Neural cell (in vitro differentiated cells): ENCODE results near the gene TNPO2. TPM values are rescaled to one million over a fixed set of nuclear protein-coding genes. Genes with fewer than 3 reads are reported as not detected.

Experiments
- H2AFZ ChIP-seq: fragments of 200-600, 300-800 bp; sonication (generic), shearing (Covaris generic); 2 replicates; pipeline ENCODE4 v1.6.0; 2014; ENCODE audit warnings: low read depth, mild to moderate bottlenecking, antibody characterized with exemption, low read length, moderate library complexity
- H3F3A ChIP-seq: fragments of 200-600 bp; shearing (Covaris generic); 2 replicates; pipeline ENCODE4 v1.6.1; 2016; ENCODE audit warnings: mild to moderate bottlenecking, moderate library complexity, mixed read lengths, antibody characterized with exemption, low read length; ENCODE audit not compliant: insufficient read depth, poor library complexity, severe bottlenecking
- H3K27ac ChIP-seq: fragments of 200-600, 300-800 bp; sonication (generic), shearing (Covaris generic); 2 replicates; pipeline ENCODE4 v1.5.1; 2014; ENCODE audit warnings: mild to moderate bottlenecking, low read length, moderate library complexity
- H3K27me3 ChIP-seq: fragments of 300-800, 200-600 bp; sonication (generic), shearing (Covaris generic); 2 replicates; pipeline ENCODE4 v1.6.0; 2014; ENCODE audit warnings: mild to moderate bottlenecking, low read depth, low read length, moderate library complexity; ENCODE audit not compliant: insufficient read depth
- H3K36me3 ChIP-seq: fragments of 300-800, 200-600 bp; sonication (generic), shearing (Covaris generic); 2 replicates; pipeline ENCODE4 v1.5.1; 2014; ENCODE audit warnings: mild to moderate bottlenecking, antibody characterized with exemption, low read length, moderate library complexity; ENCODE audit not compliant: insufficient read depth
- H3K4me2 ChIP-seq: fragments of 300-800, 200-600 bp; sonication (generic), shearing (Covaris generic); 2 replicates; pipeline ENCODE4 v1.6.0; 2014; ENCODE audit warnings: mild to moderate bottlenecking, low read length
- H3K4me3 ChIP-seq: fragments of 300-800, 200-600 bp; sonication (generic), shearing (Covaris generic); 2 replicates; pipeline ENCODE4 v1.5.1; 2014; ENCODE audit warnings: mild to moderate bottlenecking, low read length, moderate library complexity
- H3K79me2 ChIP-seq: fragments of 200-600 bp; shearing (Covaris generic); replicated peaks from 2 replicates; pipeline ENCODE4 v1.6.0; 2014; ENCODE audit warnings: mild to moderate bottlenecking, low read length, moderate library complexity; ENCODE audit not compliant: insufficient read depth
- H3K9ac ChIP-seq: fragments of 300-800, 200-600 bp; sonication (generic), shearing (Covaris generic); 2 replicates; pipeline ENCODE4 v1.6.1; 2016; ENCODE audit warnings: mild to moderate bottlenecking, low read length, mixed read lengths
- H3K9me2 ChIP-seq: fragments of 200-600 bp; shearing (Covaris generic); 2 replicates; pipeline ENCODE4 v1.6.1; 2016; ENCODE audit warnings: mild to moderate bottlenecking, low read length, mixed read lengths; ENCODE audit not compliant: insufficient read depth
- H3K9me3 ChIP-seq: fragments of 200-600, 300-800 bp; sonication (generic), shearing (Covaris generic); 2 replicates; pipeline ENCODE4 v1.6.1; 2016; ENCODE audit warnings: mild to moderate bottlenecking, mixed run types, low read length, moderate library complexity, mixed read lengths
- H4K20me1 ChIP-seq: fragments of 200-600 bp; shearing (Covaris generic); 2 replicates; pipeline ENCODE4 v1.6.1; 2016; ENCODE audit warnings: mild to moderate bottlenecking, mixed run types; ENCODE audit not compliant: insufficient read depth
- CTCF ChIP-seq: fragments of 450-650 bp; IDR thresholded peaks from 2 replicates; pipeline ENCODE4 v1.5.1; 2014; ENCODE audit warnings: antibody characterized with exemption, mild to moderate bottlenecking, moderate library complexity; ENCODE audit not compliant: poor library complexity, severe bottlenecking
- EZH2 ChIP-seq: fragments of 200-600, 300-800 bp; shearing (Covaris generic), sonication (generic); IDR thresholded peaks from 2 replicates; pipeline ENCODE4 v1.6.1; 2014; ENCODE audit warnings: antibody characterized with exemption, low read length, borderline replicate concordance, mild to moderate bottlenecking; ENCODE audit not compliant: insufficient read depth, poor library complexity, severe bottlenecking
- MXI1 ChIP-seq: fragments of 450-650 bp; conservative IDR thresholded peaks from 2 replicates; pipeline ENCODE4 v1.6.1; 2014; ENCODE audit warnings: antibody characterized with exemption, mild to moderate bottlenecking; ENCODE audit not compliant: poor library complexity, severe bottlenecking
- POLR2AphosphoS5 ChIP-seq: IDR thresholded peaks from 2 replicates; pipeline ENCODE4 v1.6.1; 2012
- RAD21 ChIP-seq: fragments of 450-650 bp; conservative IDR thresholded peaks from 2 replicates; pipeline ENCODE4 v1.6.1; 2014; ENCODE audit warnings: antibody characterized with exemption, mild to moderate bottlenecking, moderate library complexity
- REST ChIP-seq: IDR thresholded peaks from 2 replicates; pipeline ENCODE4 v1.6.1; 2012; ENCODE audit warnings: borderline replicate concordance
- SMC3 ChIP-seq: fragments of 450-650 bp; conservative IDR thresholded peaks from 2 replicates; pipeline ENCODE4 v1.6.1; 2014; ENCODE audit warnings: antibody characterized with exemption, mild to moderate bottlenecking, moderate library complexity; ENCODE audit not compliant: poor library complexity
- TAF1 ChIP-seq: IDR thresholded peaks from 2 replicates; pipeline ENCODE4 v1.6.1; 2012; ENCODE audit warnings: low read depth
- polyA plus RNA-seq: library from polyadenylated mRNA; depleted of rRNA; stranded (reverse); fragments of >200 nt; gene quantifications from 2 replicates; pipeline ENCODE4 v1.2.3, GENCODE V29; 2014

The TNPO2 gene
- polyA plus RNA-seq, 1 donor from 2014 or later = 98.6 TPM

- TF ChIP-seq REST (no peak), MXI1 (no peak), CTCF (no peak), POLR2AphosphoS5 (no peak), EZH2 (no peak), TAF1 (no peak)
- Histone ChIP-seq H3K4me2 (no peak within 1 kb of the TSS), H3F3A (no peaks in the 10 kb centered on the region), H3K9me3 (no peaks in the 10 kb centered on the region), H3K4me3 (no peak within 1 kb of the TSS), H3K36me3 (no peaks in the 10 kb centered on the region), H3K27me3 (peaks cover 20% of the 10 kb centered on the region), H4K20me1 (no peaks in the 10 kb centered on the region), H3K9me2 (no peaks in the 10 kb centered on the region), H3K27ac (no peak within 1 kb of the TSS), H2AFZ (no peak within 1 kb of the TSS), H3K79me2 (no peaks in the 10 kb centered on the region), H3K9ac (no peak within 1 kb of the TSS)
Observed at GRCh38 chr19:12751635-12752034, 27.9 kb upstream of the TNPO2 start, which contains the start of gene BEST2. Gene BEST2 (plus strand): TSS chr19:12751791. CDS start chr19:12752593, 802 bp downstream.

- Histone ChIP-seq H3K9me3 (no peaks in the 10 kb centered on the region), H4K20me1 (no peaks in the 10 kb centered on the region), H3F3A (no peaks in the 10 kb centered on the region), H3K4me3 (no peak overlapping the region), H3K79me2 (no peaks in the 10 kb centered on the region), H3K27ac (no peak overlapping the region), H2AFZ (no peak overlapping the region), H3K27me3 (peaks cover 20% of the 10 kb centered on the region), H3K9ac (no peak overlapping the region), H3K9me2 (no peaks in the 10 kb centered on the region), H3K4me2 (no peak overlapping the region), H3K36me3 (no peaks in the 10 kb centered on the region)
- TF ChIP-seq RAD21 (no peak), EZH2 (no peak), SMC3 (no peak), POLR2AphosphoS5 (no peak), CTCF (no peak), TAF1 (no peak)
Observed at GRCh38 chr19:12750851-12751250, 27.1 kb upstream of the TNPO2 start.
